GM06990 (cell line): ENCODE measurements around the gene CD6.
A peak's percentile ranks its signal among the peaks of the same experiment; 100 is the strongest.

ENCODE experiments used
- DNase-seq: peaks from one replicate; pipeline ENCODE4 v3.0.0-alpha.2; 2011; ENCODE audit not compliant: insufficient read length; ENCODE audit errors: extremely low read depth
- H3K27me3 ChIP-seq: replicated peaks from 2 replicates; pipeline ENCODE4 v1.6.0; 2011; ENCODE audit warnings: low read length; ENCODE audit not compliant: control insufficient read depth, insufficient read depth
- H3K36me3 ChIP-seq: 2 replicates; pipeline ENCODE4 v1.5.1; 2011; ENCODE audit warnings: low read length; ENCODE audit not compliant: control insufficient read depth, insufficient read depth
- H3K4me3 ChIP-seq: replicated peaks from 2 replicates; pipeline ENCODE4 v1.5.1; 2011; ENCODE audit warnings: low read depth, mild to moderate bottlenecking, control low read depth, low read length
- TF ChIP-seq, protein P1 (sequence below): IDR thresholded peaks from 2 replicates; pipeline ENCODE4 v1.5.1; 2011; ENCODE audit warnings: low read length, control low read depth, mild to moderate bottlenecking, inconsistent platforms; ENCODE audit not compliant: insufficient read depth, poor library complexity, severe bottlenecking

CD6 gene

GRCh38 chr11:60932605-60933356 is 38.7 kb upstream of the CD6 start:
- Histone ChIP-seq H3K4me3 (no peak overlapping the region), H3K36me3 (peaks cover 4% of the 10 kb centered on the region), H3K27me3 (no peaks in the 10 kb centered on the region)
- peak; percentile 35 for DNase-seq
- TF ChIP-seq, protein P1, sequence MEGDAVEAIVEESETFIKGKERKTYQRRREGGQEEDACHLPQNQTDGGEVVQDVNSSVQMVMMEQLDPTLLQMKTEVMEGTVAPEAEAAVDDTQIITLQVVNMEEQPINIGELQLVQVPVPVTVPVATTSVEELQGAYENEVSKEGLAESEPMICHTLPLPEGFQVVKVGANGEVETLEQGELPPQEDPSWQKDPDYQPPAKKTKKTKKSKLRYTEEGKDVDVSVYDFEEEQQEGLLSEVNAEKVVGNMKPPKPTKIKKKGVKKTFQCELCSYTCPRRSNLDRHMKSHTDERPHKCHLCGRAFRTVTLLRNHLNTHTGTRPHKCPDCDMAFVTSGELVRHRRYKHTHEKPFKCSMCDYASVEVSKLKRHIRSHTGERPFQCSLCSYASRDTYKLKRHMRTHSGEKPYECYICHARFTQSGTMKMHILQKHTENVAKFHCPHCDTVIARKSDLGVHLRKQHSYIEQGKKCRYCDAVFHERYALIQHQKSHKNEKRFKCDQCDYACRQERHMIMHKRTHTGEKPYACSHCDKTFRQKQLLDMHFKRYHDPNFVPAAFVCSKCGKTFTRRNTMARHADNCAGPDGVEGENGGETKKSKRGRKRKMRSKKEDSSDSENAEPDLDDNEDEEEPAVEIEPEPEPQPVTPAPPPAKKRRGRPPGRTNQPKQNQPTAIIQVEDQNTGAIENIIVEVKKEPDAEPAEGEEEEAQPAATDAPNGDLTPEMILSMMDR, result no peak

GRCh38 chr11:60933416-60934123 is 37.9 kb upstream of the CD6 start:
- no peaks in the 10 kb centered on the region for H3K27me3 ChIP-seq
- H3K36me3 ChIP-seq, result peaks cover 10% of the 10 kb centered on the region
- DNase-seq, result peak; percentile 28
- TF ChIP-seq, protein P1, result no peak
- no peak overlapping the region for H3K4me3 ChIP-seq

GRCh38 chr11:60934124-60934789 is 37.2 kb upstream of the CD6 start:
- peaks cover 15% of the 10 kb centered on the region for H3K36me3 ChIP-seq
- H3K27me3 ChIP-seq, result no peaks in the 10 kb centered on the region
- H3K4me3 ChIP-seq, result no peak overlapping the region
- TF ChIP-seq, protein P1, result no peak
- DNase-seq, result peak; percentile 38

DNA sequence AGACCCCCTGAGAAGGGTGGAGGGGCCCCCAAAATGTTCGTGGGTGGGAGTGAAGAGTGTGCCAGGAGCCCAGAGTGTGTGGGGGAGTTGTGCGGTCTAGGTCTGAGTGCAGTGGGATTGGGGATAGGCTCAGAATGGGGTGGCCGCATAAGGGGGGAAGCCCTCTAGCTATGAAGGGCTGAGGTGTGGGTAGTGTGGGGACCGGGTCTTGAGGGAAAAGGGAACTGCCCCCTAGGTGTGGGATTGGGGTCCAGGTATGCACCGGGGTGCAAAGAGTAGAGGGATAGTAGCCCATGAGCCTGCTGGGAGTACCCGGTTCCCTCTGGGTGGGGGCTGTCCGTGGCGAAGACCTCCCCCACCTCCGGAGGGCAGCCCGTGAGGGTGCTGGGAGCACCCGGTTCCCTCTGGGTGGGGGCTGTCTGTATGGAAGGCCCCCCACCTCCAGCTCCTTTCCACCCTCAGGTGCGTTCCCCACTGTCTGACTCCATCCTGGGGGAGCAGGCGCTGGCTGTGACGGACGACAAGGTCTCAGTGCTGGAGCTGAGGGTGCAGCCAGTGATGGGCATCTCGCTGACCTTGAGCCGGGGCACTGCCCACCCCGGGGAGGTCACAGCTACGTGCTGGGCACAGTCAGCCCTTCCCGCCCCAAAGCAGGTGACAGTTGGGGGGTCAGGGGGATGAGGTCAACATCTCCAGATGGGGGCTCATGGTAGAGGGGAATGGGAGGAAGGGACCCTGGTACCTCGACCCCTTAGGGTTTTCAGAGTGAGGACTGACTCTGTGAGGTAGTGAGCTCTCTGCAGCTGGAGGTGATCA is 36.5 kb upstream of the CD6 start:
- TF ChIP-seq, protein P1, result no peak

DNA sequence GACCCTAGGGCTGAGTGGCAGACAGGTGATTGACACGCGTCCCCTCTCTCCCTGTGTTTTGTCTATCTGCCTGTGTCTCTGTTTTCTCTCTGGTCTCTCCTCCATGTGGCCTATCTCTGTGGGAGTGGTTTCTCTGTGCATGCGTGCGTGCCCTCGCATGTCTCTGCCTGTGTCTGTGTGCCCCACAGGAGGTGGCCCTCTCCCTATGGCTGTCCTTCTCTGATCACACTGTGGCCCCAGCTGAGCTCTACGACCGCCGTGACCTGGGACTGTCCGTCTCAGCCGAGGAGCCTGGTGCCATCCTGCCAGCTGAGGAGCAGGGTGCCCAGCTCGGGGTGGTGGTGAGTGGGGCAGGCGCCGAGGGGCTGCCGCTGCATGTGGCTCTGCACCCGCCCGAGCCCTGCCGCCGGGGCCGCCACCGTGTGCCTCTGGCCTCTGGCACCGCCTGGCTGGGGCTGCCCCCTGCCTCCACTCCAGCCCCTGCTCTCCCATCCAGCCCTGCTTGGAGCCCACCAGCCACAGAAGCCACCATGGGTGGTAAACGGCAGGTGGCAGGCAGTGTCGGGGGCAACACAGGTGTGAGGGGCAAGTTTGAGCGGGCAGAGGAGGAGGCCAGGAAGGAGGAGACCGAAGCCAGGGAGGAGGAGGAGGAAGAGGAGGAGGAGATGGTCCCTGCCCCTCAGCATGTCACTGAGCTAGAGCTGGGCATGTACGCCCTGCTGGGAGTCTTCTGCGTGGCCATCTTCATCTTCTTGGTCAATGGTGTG is 35.6 kb upstream of the CD6 start:
- Histone ChIP-seq H3K27me3 (no peaks in the 10 kb centered on the region), H3K4me3 (no peak overlapping the region), H3K36me3 (peaks cover 23% of the 10 kb centered on the region)
- TF ChIP-seq, protein P1, result no peak
- DNase-seq, result no peak

More for the DNA sequence above, 36.5 kb upstream of the CD6 start:
- H3K27me3 ChIP-seq, result no peaks in the 10 kb centered on the region
- H3K36me3 ChIP-seq, result peaks cover 18% of the 10 kb centered on the region
- no peak overlapping the region for H3K4me3 ChIP-seq
- DNase-seq, result peak; percentile 25
